Sigmoid colon (tissue), 7 donors: ENCODE data around the gene HSD17B2. TPM values are rescaled to one million over a fixed set of nuclear protein-coding genes. Genes with fewer than 3 reads are reported as not detected.

Experiments
- DNase-seq: peaks from one replicate; pipeline ENCODE4 v3.0.0-alpha.2; 2019
- H3K27ac ChIP-seq, 4 donors: fragments of 200-600 bp; sonication (generic); one replicate each; pipeline ENCODE4 v1.5.1; 2016 to 2019; ENCODE audit warnings: mild to moderate bottlenecking in 1 of 4
- H3K27me3 ChIP-seq, 3 donors: fragments of 200-600 bp; sonication (generic); one replicate each; pipeline ENCODE4 v1.5.1; 2019; ENCODE audit warnings: mild to moderate bottlenecking in 1 of 3
- H3K36me3 ChIP-seq, 4 donors: fragments of 200-600 bp; sonication (generic); one replicate each; pipeline ENCODE4 v1.5.1; 2016 to 2019
- H3K4me1 ChIP-seq, 4 donors: fragments of 200-600 bp; sonication (generic); one replicate each; pipeline ENCODE4 v1.5.1; 2017 to 2019
- H3K4me3 ChIP-seq, 4 donors: fragments of 200-600 bp; sonication (generic); one replicate each; pipeline ENCODE4 v1.5.1; 2017 to 2019; ENCODE audit warnings: mild to moderate bottlenecking in 2 of 4, moderate library complexity in 1 of 4
- H3K9me3 ChIP-seq, 4 donors: fragments of 200-600 bp in 3 of 4; sonication (generic) in 3 of 4; one replicate each; pipeline versions ENCODE4 v1.5.1 to v1.6.1; 2013 to 2019
- EP300 ChIP-seq, 4 donors: sonication (generic); formaldehyde crosslinking; IDR thresholded peaks; one replicate each; pipeline ENCODE4 v1.6.1; 2017; ENCODE audit warnings: antibody characterized with exemption in 4 of 4
- POLR2A ChIP-seq, 2 donors: fragments of 450-650 bp; IDR thresholded peaks; one replicate each; pipeline ENCODE4 v1.6.1; 2016; ENCODE audit warnings: antibody characterized with exemption in 2 of 2, mild to moderate bottlenecking in 2 of 2, moderate library complexity in 2 of 2
- POLR2AphosphoS5 ChIP-seq, 4 donors: sonication (generic); formaldehyde crosslinking; IDR thresholded peaks; one replicate each; pipeline ENCODE4 v1.6.1; 2017; ENCODE audit warnings: antibody characterized with exemption in 4 of 4
- WGBS, 2 donors: extraction: QIAGEN DNeasy Blood & Tissue Kit; methylation state at CpG; one replicate each; pipeline ENCODE4 v1.1.7; 2013; 5-methylcytosine and 5-hydroxymethylcytosine counted together
- intact Hi-C: fragments of 100-400 bp; cut with DNase I; formaldehyde crosslinking; loops from one replicate; pipeline ENCODE4 v1.15.1; 2023
- polyA plus RNA-seq, 3 donors: library from polyadenylated mRNA; stranded (reverse); fragments of 200-250 nt; gene quantifications; one replicate each; pipeline ENCODE4 v1.2.3, GENCODE V29; 2013
- total RNA-seq, 4 donors: library from RNA; depleted of rRNA; stranded (reverse); fragments of >200 nt; gene quantifications; one replicate each; pipeline ENCODE4 v1.1.0, GENCODE V29; 2016
- TF ChIP-seq, protein P1 (sequence below), 4 experiments: fragments of 450-650 bp in 3 of 4; fragments of 200-600 bp in 1 of 4; IDR thresholded peaks; one replicate each; pipeline ENCODE4 v1.5.1; 2016 to 2019; ENCODE audit warnings: antibody characterized with exemption in 4 of 4, mild to moderate bottlenecking in 3 of 4, moderate library complexity in 2 of 4
- donor health status: healthy with polysubstance abuse.
- donor health status: Bipolar disorder and iron deficiency.
- donor health status: healthy.

The HSD17B2 gene
- total and polyA plus RNA-seq, 7 donors, result 27.3 to 46.0 (median 32.4) TPM; not detected in 4

DNA sequence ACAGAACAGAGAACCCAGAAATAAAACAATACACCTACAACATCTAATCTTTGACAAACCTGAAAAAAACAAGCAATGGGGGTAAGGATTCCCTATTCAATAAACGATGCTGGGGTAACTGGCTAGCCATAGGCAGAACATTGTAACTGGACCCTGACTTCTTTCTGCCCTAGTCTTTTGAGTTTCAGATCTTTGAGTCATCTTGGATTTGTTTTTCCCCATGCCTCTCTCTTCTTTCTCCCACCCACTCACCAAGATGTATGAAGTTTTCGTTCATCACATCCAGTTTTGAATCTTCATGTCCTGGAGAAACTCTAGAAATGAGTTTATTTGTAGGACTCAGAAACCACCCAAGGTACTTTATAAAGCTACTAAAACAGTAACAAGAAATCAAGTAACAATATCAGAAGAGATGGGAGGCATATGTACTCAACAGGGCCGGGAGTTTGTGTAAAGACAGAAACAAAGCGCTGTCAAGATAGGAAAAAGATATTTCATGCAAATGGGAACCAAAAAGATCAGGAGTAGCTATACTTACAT lies 39.0 kb downstream of the HSD17B2 start:
- Histone ChIP-seq H3K36me3 (no peaks in the 10 kb centered on the region), H3K27ac (no peak overlapping the region), H3K9me3 (peaks cover 0 to 5% (median under 1%) of the 10 kb centered on the region in 4 donors), H3K4me3 (no peak overlapping the region), H3K27me3 (no peaks in the 10 kb centered on the region), H3K4me1 (peaks cover 0 to 9% (median 0%) of the 10 kb centered on the region in 4 donors)
- no peak for DNase-seq
- TF ChIP-seq, protein P1, sequence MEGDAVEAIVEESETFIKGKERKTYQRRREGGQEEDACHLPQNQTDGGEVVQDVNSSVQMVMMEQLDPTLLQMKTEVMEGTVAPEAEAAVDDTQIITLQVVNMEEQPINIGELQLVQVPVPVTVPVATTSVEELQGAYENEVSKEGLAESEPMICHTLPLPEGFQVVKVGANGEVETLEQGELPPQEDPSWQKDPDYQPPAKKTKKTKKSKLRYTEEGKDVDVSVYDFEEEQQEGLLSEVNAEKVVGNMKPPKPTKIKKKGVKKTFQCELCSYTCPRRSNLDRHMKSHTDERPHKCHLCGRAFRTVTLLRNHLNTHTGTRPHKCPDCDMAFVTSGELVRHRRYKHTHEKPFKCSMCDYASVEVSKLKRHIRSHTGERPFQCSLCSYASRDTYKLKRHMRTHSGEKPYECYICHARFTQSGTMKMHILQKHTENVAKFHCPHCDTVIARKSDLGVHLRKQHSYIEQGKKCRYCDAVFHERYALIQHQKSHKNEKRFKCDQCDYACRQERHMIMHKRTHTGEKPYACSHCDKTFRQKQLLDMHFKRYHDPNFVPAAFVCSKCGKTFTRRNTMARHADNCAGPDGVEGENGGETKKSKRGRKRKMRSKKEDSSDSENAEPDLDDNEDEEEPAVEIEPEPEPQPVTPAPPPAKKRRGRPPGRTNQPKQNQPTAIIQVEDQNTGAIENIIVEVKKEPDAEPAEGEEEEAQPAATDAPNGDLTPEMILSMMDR (IDR thresholded peaks at IDR 0.05), result no peak
- no peak for TF ChIP-seq POLR2AphosphoS5 (IDR thresholded peaks at IDR 0.05)
- no peak for TF ChIP-seq EP300 (IDR thresholded peaks at IDR 0.05)
- no peak for TF ChIP-seq POLR2A (IDR thresholded peaks at IDR 0.05)
- intact Hi-C loops, result no loop called here
- WGBS, 2 donors, result 88 to 91% methylated on average over 4 of the region's 4 CpGs

DNA sequence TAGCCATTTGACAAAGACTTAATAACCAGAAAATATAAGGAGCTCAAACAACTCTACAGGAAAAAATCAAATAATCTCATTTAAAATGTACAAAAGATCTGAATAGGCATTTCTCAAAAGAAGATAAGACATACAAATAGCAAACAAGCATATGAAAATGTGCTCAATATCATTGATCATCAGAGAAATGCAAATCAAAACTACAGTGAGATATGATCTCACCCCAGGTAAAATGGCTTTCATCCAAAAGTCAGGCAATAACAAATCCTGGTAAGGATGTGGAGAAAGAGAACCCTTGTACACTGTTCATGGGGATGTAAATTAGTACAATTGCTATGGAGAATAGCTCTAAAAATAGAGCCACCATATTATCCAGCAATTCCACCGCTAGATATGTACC lies 43.1 kb downstream of the HSD17B2 start:
- Histone ChIP-seq H3K27ac (no peak overlapping the region), H3K4me1 (no peaks in the 10 kb centered on the region), H3K27me3 (no peaks in the 10 kb centered on the region), H3K9me3 (peaks cover 0 to 5% (median under 1%) of the 10 kb centered on the region in 4 donors), H3K4me3 (no peak overlapping the region), H3K36me3 (no peaks in the 10 kb centered on the region)
- DNase-seq, result no peak
- 90 to 93% methylated on average over 1 of the region's 1 CpG for WGBS, 2 donors
- no peak for TF ChIP-seq POLR2A (IDR thresholded peaks at IDR 0.05)
- no peak for TF ChIP-seq EP300 (IDR thresholded peaks at IDR 0.05)
- TF ChIP-seq POLR2AphosphoS5 (IDR thresholded peaks at IDR 0.05), result no peak
- TF ChIP-seq, protein P1 (IDR thresholded peaks at IDR 0.05), result no peak
- intact Hi-C loops, result no loop called here

DNA sequence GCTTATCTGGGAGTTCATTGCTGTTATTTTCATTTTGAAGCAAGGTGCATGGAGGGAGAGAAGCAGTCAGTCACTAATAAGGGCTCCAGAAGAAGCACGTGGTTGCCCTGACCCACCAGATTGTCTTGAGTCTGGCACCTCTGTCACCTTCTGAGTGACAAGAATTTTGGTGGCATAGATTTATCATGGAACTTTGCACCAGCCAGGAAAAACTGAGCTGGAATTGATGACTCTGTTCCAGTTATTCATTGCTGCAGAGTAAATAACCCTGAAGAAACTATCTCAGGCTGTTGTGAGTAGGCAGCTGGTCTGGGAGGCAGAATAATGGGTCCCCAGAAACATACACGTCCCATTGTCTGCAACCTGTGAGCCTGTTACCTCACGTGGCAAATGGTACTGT lies 44.8 kb downstream of the HSD17B2 start:
- TF ChIP-seq, protein P1 (IDR thresholded peaks at IDR 0.05), result no peak
- TF ChIP-seq EP300 (IDR thresholded peaks at IDR 0.05) (no peak), POLR2AphosphoS5 (IDR thresholded peaks at IDR 0.05) (no peak)
- DNase-seq, result no peak
- WGBS, 2 donors, result 45 to 82% methylated on average over 3 of the region's 3 CpGs
- H3K27ac ChIP-seq, result no peak overlapping the region
- H3K4me1 ChIP-seq, result no peaks in the 10 kb centered on the region
- intact Hi-C loops, result no loop called here
- H3K27me3 ChIP-seq, result no peaks in the 10 kb centered on the region
- H3K36me3 ChIP-seq, result no peaks in the 10 kb centered on the region
- peaks cover 0 to 5% (median under 1%) of the 10 kb centered on the region in 4 donors for H3K9me3 ChIP-seq
- no peak overlapping the region for H3K4me3 ChIP-seq

DNA sequence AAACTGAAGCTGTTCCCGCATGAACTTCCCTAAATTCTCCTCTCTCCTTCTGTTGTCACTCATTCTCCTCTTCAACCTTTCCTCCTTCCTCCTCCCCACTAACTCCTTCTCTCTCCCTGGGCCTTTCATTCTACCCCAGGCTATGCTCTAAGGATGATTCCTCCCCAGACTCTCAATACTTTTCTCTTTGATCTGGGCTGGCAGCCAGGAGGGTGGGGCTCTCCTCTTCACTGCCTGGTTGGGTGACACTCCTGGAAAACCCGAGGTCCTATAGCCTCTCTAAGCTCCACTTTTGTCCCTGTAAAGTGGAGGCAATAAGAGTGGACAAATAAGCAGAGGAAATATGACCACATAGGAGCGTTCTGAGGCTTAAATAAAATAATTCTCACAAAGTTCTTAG lies 46.2 kb downstream of the HSD17B2 start:
- no peak for TF ChIP-seq POLR2AphosphoS5 (IDR thresholded peaks at IDR 0.05)
- no peak for TF ChIP-seq POLR2A (IDR thresholded peaks at IDR 0.05)
- TF ChIP-seq, protein P1 (IDR thresholded peaks at IDR 0.05), result no peak
- no peak for TF ChIP-seq EP300 (IDR thresholded peaks at IDR 0.05)
- Histone ChIP-seq H3K4me1 (no peaks in the 10 kb centered on the region), H3K27me3 (no peaks in the 10 kb centered on the region), H3K9me3 (peaks cover 0 to 5% (median under 1%) of the 10 kb centered on the region in 4 donors), H3K4me3 (no peak overlapping the region), H3K36me3 (no peaks in the 10 kb centered on the region), H3K27ac (no peak overlapping the region)
- intact Hi-C loops, result no loop called here
- 19 to 60% methylated on average over 3 of the region's 3 CpGs for WGBS, 2 donors
- no peak for DNase-seq

DNA sequence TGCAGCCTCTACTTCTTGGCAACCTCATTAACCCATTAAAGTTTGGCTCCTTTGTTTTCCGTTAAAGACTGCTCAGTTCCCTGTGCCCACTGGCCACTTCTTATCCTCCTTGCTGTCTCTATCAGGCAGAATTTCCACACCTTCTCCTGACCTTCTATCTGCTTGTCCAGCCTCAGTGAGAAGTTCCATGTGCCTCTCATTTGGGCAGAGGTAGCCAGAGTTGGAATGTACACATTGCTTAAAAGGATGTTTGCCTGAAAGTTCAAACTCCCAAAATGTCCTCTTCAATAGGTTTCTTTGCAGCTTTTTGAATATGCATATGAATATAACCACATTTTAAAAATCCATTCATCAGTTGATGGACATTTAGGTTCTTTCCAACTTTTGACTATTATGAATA lies 47.0 kb downstream of the HSD17B2 start:
- DNase-seq, result no peak
- intact Hi-C loops, result no loop called here
- Histone ChIP-seq H3K27ac (no peak overlapping the region), H3K4me3 (no peak overlapping the region), H3K4me1 (no peaks in the 10 kb centered on the region), H3K36me3 (no peaks in the 10 kb centered on the region), H3K9me3 (peaks cover 0 to 2% (median 0%) of the 10 kb centered on the region in 4 donors), H3K27me3 (no peaks in the 10 kb centered on the region)
- WGBS, 2 donors, result 95 to 97% methylated on average over 1 of the region's 1 CpG
- no peak for TF ChIP-seq EP300 (IDR thresholded peaks at IDR 0.05)
- no peak for TF ChIP-seq POLR2AphosphoS5 (IDR thresholded peaks at IDR 0.05)
- TF ChIP-seq POLR2A (IDR thresholded peaks at IDR 0.05), result no peak
- TF ChIP-seq, protein P1 (IDR thresholded peaks at IDR 0.05), result no peak
